Heart right ventricle (tissue), 16 donors: ENCODE data around the gene SMS. TPM values are rescaled to one million over a fixed set of nuclear protein-coding genes. Genes with fewer than 3 reads are reported as not detected.

ENCODE experiments used
- ATAC-seq, 8 donors: fragments of 200-7000 bp; cut with Tn5 transposase; one replicate each; pipeline ENCODE4 v1.9.1; 2020; ENCODE audit warnings: mild to moderate bottlenecking in 8 of 8, moderate library complexity in 8 of 8, moderate number of reproducible peaks in 1 of 8
- DNase-seq, 2 donors: peaks; one replicate each; pipeline ENCODE4 v3.0.0-alpha.2; 2020
- H3K27ac ChIP-seq, 10 donors: fragments of 200-600 bp; sonication (generic) in 2 of 10; one replicate each; pipeline versions ENCODE4 v1.5.0 to v1.8.0; 2020 to 2022; ENCODE audit warnings: mild to moderate bottlenecking in 3 of 10
- H3K27me3 ChIP-seq, 7 donors: fragments of 200-600 bp; one replicate each; pipeline ENCODE4 v1.8.0; 2021 to 2022; ENCODE audit warnings: mild to moderate bottlenecking in 2 of 7
- H3K36me3 ChIP-seq, 9 donors: fragments of 200-600 bp; sonication (generic) in 1 of 9; one replicate each; pipeline versions ENCODE4 v1.5.0 to v1.8.0; 2020 to 2022; ENCODE audit warnings: mild to moderate bottlenecking in 2 of 9
- H3K4me1 ChIP-seq, 9 donors: fragments of 200-600 bp; sonication (generic) in 1 of 9; one replicate each; pipeline versions ENCODE4 v1.5.0 to v1.8.0; 2020 to 2022; ENCODE audit warnings: mild to moderate bottlenecking in 4 of 9
- H3K4me3 ChIP-seq, 10 donors: fragments of 200-600 bp; sonication (generic) in 2 of 10; one replicate each; pipeline versions ENCODE4 v1.5.0 to v1.8.0; 2020 to 2022; ENCODE audit warnings: mild to moderate bottlenecking in 7 of 10, moderate library complexity in 2 of 10
- H3K9me3 ChIP-seq, 11 donors: fragments of 200-600 bp in 10 of 11; sonication (generic) in 2 of 11; one replicate each; pipeline versions ENCODE4 v1.5.0 to v1.8.0; 2013 to 2022; ENCODE audit warnings: mild to moderate bottlenecking in 2 of 11, control low read depth in 1 of 11, moderate library complexity in 1 of 11
- WGBS, 2 donors: extraction: QIAGEN DNeasy Blood & Tissue Kit; methylation state at CpG; one replicate each; pipeline ENCODE4 v1.1.7; 2013; ENCODE audit warnings: inconsistent platforms in 1 of 2; 5-methylcytosine and 5-hydroxymethylcytosine counted together
- intact Hi-C, 10 donors: fragments of 100-400 bp; cut with DNase I; formaldehyde crosslinking; loops; one replicate each; pipeline versions ENCODE4 v1.11.1 to v1.14.2; 2022
- polyA plus RNA-seq, 2 donors: library from polyadenylated mRNA; stranded (reverse); fragments of 200-250 nt; gene quantifications; one replicate each; pipeline ENCODE4 v1.2.3, GENCODE V29; 2013
- total RNA-seq, 10 donors: library from RNA; stranded (reverse); fragmentation: NEBNext Ultra II Directional in 3 of 10; extraction: Animal tissue kit (Norgen Biotek cat#: 25700) in 3 of 10; gene quantifications; one replicate each; pipeline versions ENCODE4 v1.2.1 to v1.2.4, GENCODE V29; 2021 to 2023
- TF ChIP-seq, protein P1 (sequence below), 9 donors: fragments of 200-600 bp; sonication (generic) in 2 of 9; IDR thresholded peaks; one replicate each; pipeline versions ENCODE4 v1.5.0 to v1.8.0; 2021 to 2022; ENCODE audit warnings: antibody characterized with exemption in 9 of 9, mild to moderate bottlenecking in 5 of 9, moderate library complexity in 1 of 9
- donor health status: Arrhythmogenic right ventricular cardiomyopathy.
- donor health status: ischemic (EF 13 %, LVEDD 7.1; RV severe dilation, severe dysfunction).
- donor health status: healthy with polysubstance abuse.
- donor health status: DM: no; HTN: yes; CAD: no.
- donor health status: DM: no; HTN: no; CAD: no.
- donor health status: ischemic (EF 25% LVEDD 6.9; RV normal size, moderate dysfunction).
- donor health status: ischemic (EF 25% LVEDD 5.7; RV mildly dilated, moderate dysfunction).
- donor health status: healthy.
- donor health status: DM: yes; HTN: yes; CAD: no.
- donor health status: Ischemic cardiomyopathy.
- donor health status: ischemic (EF 35%, LVEDD 5.7; RV mildly dilated, moderate dysfunction).
- donor health status: nonischemic (EF 11% LVEDD 7.7; RV severe dilation, severe dysfunction).
- donor health status: DM: yes; HTN: yes; CAD: no.
- donor health status: PGD.
- donor health status: ischemic (EF 29% LVEDD 5.4; RV normal size, mild dysfunction).
- donor health status: nonischemic (EF 23%, LVEDD 6.1; RV moderate dilation, normal function).

The SMS gene
- total and polyA plus RNA-seq, 12 donors = 22.3 to 70.9 (median 53.5) TPM

- DNase-seq = no peak
- 54 to 63% methylated on average over 1 of the region's 1 CpG for WGBS, 2 donors
- Histone ChIP-seq H3K4me3 (no peak overlapping the region), H3K36me3 (peaks cover 0 to 38% (median 0%) of the 10 kb centered on the region in 9 donors), H3K27ac (no peak overlapping the region), H3K27me3 (peaks cover 0 to 15% (median 0%) of the 10 kb centered on the region in 7 donors), H3K9me3 (no peaks in the 10 kb centered on the region), H3K4me1 (no peaks in the 10 kb centered on the region)
- TF ChIP-seq, protein P1, sequence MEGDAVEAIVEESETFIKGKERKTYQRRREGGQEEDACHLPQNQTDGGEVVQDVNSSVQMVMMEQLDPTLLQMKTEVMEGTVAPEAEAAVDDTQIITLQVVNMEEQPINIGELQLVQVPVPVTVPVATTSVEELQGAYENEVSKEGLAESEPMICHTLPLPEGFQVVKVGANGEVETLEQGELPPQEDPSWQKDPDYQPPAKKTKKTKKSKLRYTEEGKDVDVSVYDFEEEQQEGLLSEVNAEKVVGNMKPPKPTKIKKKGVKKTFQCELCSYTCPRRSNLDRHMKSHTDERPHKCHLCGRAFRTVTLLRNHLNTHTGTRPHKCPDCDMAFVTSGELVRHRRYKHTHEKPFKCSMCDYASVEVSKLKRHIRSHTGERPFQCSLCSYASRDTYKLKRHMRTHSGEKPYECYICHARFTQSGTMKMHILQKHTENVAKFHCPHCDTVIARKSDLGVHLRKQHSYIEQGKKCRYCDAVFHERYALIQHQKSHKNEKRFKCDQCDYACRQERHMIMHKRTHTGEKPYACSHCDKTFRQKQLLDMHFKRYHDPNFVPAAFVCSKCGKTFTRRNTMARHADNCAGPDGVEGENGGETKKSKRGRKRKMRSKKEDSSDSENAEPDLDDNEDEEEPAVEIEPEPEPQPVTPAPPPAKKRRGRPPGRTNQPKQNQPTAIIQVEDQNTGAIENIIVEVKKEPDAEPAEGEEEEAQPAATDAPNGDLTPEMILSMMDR (IDR thresholded peaks at IDR 0.05) = no peak
- intact Hi-C loops = loop anchor here in 5 of 10 donors (10.0 kb wide), 3 partner anchors 208 to 1628 kb away; no protein-coding TSS in a partner anchor
- ATAC-seq = no peak
Measured at GRCh38 chrX:21986596-21986995, 46.1 kb downstream of the SMS start.

DNA sequence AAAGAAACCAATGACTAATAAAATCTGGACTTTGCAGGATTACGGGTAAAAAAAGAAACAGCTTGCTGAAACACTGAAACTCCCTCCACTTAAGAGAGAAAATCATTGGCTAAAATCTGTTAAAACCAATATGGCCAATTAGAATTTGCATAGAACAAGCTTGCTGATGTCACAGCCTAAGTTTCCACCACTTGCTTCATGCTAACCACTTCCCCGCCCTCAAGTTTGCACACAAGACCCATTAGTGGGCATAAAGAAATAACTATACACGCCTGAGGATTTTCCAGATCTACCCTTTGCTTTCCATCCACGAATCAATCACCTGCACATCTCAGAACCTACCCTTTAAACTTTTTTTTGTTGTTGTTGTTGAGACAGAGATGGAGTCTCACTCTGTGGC, 48.9 kb downstream of the SMS start:
- ATAC-seq (no peak), DNase-seq (no peak)
- Histone ChIP-seq H3K36me3 (peaks cover 0 to 54% (median 0%) of the 10 kb centered on the region in 9 donors), H3K27me3 (peaks cover 0 to 4% (median 0%) of the 10 kb centered on the region in 7 donors), H3K27ac (peak overlapping the region in 1 of 10 donors; percentile 17), H3K4me1 (peaks cover 0 to 13% (median 0%) of the 10 kb centered on the region in 9 donors), H3K9me3 (no peaks in the 10 kb centered on the region), H3K4me3 (no peak overlapping the region)
- TF ChIP-seq, protein P1 (IDR thresholded peaks at IDR 0.05) = no peak
- 93 to 97% methylated on average over 4 of the region's 4 CpGs for WGBS, 2 donors
- intact Hi-C loops = loop anchor here in 5 of 10 donors (10.0 kb wide), 3 partner anchors 205 to 1625 kb away; no protein-coding TSS in a partner anchor

GRCh38 chrX:21990832-21991231, 50.3 kb downstream of the SMS start:
- TF ChIP-seq, protein P1 (IDR thresholded peaks at IDR 0.05) = no peak
- 77 to 96% methylated on average over 8 of the region's 8 CpGs for WGBS, 2 donors
- intact Hi-C loops = loop anchor here in 1 of 10 donors (10.0 kb wide), 1 partner anchor 204 kb away; no protein-coding TSS in a partner anchor
- peak overlapping the region in 1 of 10 donors; percentile 24 for H3K27ac ChIP-seq
- H3K27me3 ChIP-seq = no peaks in the 10 kb centered on the region
- DNase-seq (no peak), ATAC-seq (no peak)
- peaks cover 0 to 13% (median 0%) of the 10 kb centered on the region in 9 donors for H3K4me1 ChIP-seq
- H3K9me3 ChIP-seq = no peaks in the 10 kb centered on the region
- no peak overlapping the region for H3K4me3 ChIP-seq
- H3K36me3 ChIP-seq = peaks cover 0 to 48% (median 0%) of the 10 kb centered on the region in 9 donors

GRCh38 chrX:21991504-21991903, 51.0 kb downstream of the SMS start:
- no peak for DNase-seq
- ATAC-seq = no peak
- TF ChIP-seq, protein P1 (IDR thresholded peaks at IDR 0.05) = no peak
- intact Hi-C loops = loop anchor here in 1 of 10 donors (10.0 kb wide), 1 partner anchor 203 kb away; no protein-coding TSS in a partner anchor
- WGBS, 2 donors = 96 to 97% methylated on average over 3 of the region's 3 CpGs
- no peak overlapping the region for H3K4me3 ChIP-seq
- peaks cover 0 to 46% (median 0%) of the 10 kb centered on the region in 9 donors for H3K36me3 ChIP-seq
- no peaks in the 10 kb centered on the region for H3K9me3 ChIP-seq
- peaks cover 0 to 13% (median 0%) of the 10 kb centered on the region in 9 donors for H3K4me1 ChIP-seq
- no peaks in the 10 kb centered on the region for H3K27me3 ChIP-seq
- H3K27ac ChIP-seq = peak overlapping the region in 1 of 10 donors; percentile 0
